NAMALWA (cell line): ENCODE measurements around the gene ARF3.

Source experiments
- DNase-seq: peaks from one replicate; pipeline ENCODE4 v3.0.0-alpha.2; 2015; ENCODE audit warnings: low spot score

ARF3 gene

GRCh38 chr12:48981757-48982157, 24.5 kb upstream of the ARF3 start:
- no peak for DNase-seq

- no peak for DNase-seq
These were observed 23.9 kb upstream of the ARF3 start for GRCh38 chr12:48980953-48981756.

- DNase-seq: no peak
These were observed 23.2 kb upstream of the ARF3 start for GRCh38 chr12:48980389-48980952.

GRCh38 chr12:48979602-48980388, 22.5 kb upstream of the ARF3 start:
- no peak for DNase-seq

- DNase-seq: no peak
These were observed 21.7 kb upstream of the ARF3 start for GRCh38 chr12:48978741-48979601.

- no peak for DNase-seq
These were observed 21.0 kb upstream of the ARF3 start, which contains the start of gene WNT1 for GRCh38 chr12:48978291-48978740. Gene WNT1 (plus strand): TSS chr12:48978322. CDS start chr12:48978651, 329 bp downstream.

GRCh38 chr12:48977290-48978281, 20.3 kb upstream of the ARF3 start:
- DNase-seq: peak; percentile 75

GRCh38 chr12:48973941-48974673, 16.8 kb upstream of the ARF3 start:
- no peak for DNase-seq

- DNase-seq: no peak
These were observed 16.2 kb upstream of the ARF3 start for GRCh38 chr12:48973531-48973930.

GRCh38 chr12:48972952-48973483, 15.7 kb upstream of the ARF3 start:
- no peak for DNase-seq

GRCh38 chr12:48972213-48972951, 15.1 kb upstream of the ARF3 start:
- no peak for DNase-seq

GRCh38 chr12:48970702-48971334, 13.5 kb upstream of the ARF3 start:
- DNase-seq: no peak

- DNase-seq: no peak
These were observed 12.8 kb upstream of the ARF3 start for GRCh38 chr12:48969833-48970701.

GRCh38 chr12:48969160-48969771, 12.0 kb upstream of the ARF3 start:
- no peak for DNase-seq

- DNase-seq: no peak
These were observed 11.2 kb upstream of the ARF3 start for GRCh38 chr12:48968467-48968866.

- no peak for DNase-seq
These were observed 10.7 kb upstream of the ARF3 start for GRCh38 chr12:48967991-48968390.
